Epithelial cell of prostate (primary cell): ENCODE data around the gene CD300C.
"Not testable (repeated sequence)": the region's sequence is repeated elsewhere in the genome, so short reads cannot be mapped to it uniquely, and the experiment has no call there.

ENCODE experiments used
- DNase-seq: peaks from one replicate; pipeline ENCODE4 v3.0.0-alpha.2; 2011; ENCODE audit warnings: low read depth, low spot score
- H3K27ac ChIP-seq: fragments of 450-650 bp; 2 replicates; pipeline ENCODE4 v1.5.1; 2017; ENCODE audit warnings: mild to moderate bottlenecking

Gene CD300C

DNA sequence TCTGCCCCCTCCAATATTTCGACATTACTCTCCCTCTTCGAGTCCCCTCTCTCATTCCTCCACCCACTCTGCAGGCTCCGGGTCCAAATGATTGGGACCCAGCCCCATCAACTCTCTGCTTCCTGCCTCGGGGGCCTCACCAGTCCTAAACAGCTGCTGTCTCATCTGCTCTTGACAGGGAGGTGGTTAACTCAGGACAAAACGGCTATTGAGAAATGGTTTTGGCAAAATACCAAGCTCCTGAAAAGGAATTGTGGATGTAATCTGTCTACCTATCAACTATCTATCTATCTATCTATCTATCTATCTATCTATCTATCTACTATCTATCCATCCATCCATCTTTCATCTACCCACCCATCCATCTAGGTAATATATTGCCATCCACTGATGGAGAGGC, 19.2 kb upstream of the CD300C start:
- H3K27ac ChIP-seq: no peak overlapping the region
- no peak for DNase-seq

DNA sequence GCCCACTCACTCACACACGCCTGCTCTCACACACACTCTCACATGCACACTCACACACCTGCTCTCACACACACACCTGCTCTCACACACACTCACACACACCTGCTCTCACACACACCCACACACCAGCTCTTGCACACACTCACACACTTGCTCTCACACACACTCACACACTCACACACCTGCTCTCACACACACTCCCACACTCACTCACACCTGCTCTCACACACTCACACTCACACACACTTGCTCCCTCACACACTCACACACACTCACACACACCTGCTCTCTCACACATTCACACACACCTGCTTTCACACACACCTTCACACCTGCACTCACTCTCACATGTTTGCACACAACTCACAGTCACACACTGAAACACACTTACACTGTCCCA, 17.4 kb upstream of the CD300C start:
- DNase-seq: no peak

DNA sequence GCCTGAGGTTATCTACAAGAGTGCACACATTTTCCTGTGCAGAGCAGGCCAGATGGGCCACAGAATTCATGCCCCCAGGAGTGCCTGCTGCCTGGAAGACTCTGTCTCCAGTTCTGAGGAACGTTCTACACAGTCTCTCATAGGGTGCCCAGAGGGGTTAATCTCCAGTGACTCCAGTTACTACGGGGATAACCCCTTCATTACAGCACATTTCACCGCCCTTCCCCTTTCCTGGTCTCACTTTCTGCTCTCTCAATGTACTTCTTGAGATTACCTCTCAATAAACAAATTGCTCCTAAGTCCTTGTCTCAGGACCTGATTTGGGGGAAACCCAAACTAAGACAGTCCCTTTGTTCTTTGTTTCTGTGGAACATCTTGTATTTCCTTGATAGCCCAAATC, 15.7 kb upstream of the CD300C start:
- H3K27ac ChIP-seq: no peak overlapping the region
- DNase-seq: no peak

More for the DNA sequence above, 17.4 kb upstream of the CD300C start:
- no peak overlapping the region for H3K27ac ChIP-seq

DNA sequence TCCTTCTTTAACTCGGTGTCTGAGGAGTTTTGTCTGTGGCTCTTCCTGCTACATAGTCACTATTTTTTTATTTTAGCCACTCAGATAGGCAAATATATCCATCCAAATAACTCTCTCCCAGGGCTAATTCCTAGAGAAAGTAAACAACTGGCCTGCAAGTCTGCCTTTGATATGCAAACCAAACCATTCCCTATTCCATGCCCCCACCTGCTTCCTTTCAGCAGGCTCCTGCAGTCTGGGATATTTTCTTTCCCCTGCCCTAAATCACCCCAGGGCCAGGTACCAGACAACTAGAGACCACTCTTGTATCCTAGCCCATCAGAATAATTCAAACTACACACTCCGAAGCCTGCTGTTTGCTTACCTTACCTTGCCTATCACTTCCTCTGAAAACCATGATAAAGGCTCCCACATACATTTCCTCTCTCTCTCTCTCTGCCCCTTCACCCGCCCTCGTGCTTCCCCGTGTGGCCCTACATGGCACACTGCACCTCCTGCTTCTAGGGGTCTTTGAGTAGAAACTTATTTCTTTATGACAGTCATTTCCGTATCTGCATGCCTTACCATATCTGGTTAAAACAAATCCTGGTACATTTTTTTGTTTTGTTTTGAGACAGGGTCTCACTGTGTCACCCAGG, 13.1 kb upstream of the CD300C start:
- H3K27ac ChIP-seq: no peak overlapping the region

DNA sequence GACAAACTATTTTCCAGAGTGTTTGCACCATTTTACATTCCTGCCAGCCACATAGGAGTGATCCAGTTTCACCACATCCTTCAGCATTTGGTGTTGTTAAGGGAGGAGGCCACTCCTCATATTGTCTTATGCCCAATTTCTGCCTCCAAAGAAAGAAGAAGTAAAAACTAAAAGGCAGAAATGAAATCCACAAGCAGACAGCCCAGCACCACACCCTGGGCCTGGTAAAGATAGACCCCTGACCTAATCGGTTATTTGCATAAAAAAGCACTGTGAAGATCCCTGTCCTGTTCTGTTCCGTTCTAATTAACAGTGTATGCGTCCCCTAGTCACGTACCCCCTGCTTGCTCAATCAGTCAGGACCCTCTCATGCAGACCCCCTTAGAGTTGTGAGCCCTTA, 12.5 kb upstream of the CD300C start:
- DNase-seq, H3K27ac ChIP-seq: not testable (repeated sequence)

More for the DNA sequence above, 13.1 kb upstream of the CD300C start:
- DNase-seq: no peak

DNA sequence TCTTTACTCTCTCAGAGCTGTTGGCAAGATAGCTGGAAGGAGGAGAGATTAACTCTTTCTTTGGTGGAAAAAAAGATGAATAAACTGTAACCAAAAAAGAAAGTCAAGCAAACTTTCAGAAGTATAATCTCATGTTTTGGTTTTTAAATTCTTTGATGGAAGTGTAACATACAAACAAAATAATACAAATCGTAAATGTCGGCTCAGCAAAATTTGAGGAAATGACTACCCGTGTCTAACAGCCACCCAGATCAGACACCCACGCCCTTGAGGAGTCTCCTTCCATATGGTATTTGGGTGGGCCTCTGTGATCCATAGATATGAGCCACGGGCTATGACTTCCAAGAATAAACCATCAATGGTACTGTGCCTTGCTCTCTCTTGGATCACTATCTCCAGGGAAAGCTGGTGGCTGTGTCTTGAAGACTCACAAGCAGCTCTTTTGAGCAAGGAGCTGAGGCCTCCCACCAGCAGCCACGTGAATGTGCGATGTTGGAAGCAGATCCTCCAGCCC, 9.6 kb upstream of the CD300C start:
- DNase-seq: no peak
- H3K27ac ChIP-seq: no peak overlapping the region

DNA sequence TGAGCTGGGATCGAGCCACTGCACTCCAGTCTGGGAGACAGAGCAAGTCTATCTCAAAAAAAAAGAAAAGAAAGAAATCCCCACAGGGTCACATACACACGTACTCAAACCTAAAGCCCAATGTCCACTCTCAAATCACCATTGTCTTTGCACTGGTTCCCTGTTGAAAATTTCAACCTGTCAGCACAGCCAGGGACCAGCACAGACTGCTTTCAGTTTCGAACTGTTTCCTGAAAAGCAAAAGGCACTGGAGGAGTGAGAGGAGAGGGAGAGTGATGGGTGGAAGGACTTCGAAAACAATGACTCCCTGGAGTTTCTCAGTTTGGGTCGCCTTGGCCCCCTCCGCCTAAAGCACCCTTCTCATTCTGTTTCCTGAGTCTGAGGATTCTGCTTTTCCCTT, 9.0 kb upstream of the CD300C start:
- H3K27ac ChIP-seq: no peak overlapping the region
- no peak for DNase-seq

DNA sequence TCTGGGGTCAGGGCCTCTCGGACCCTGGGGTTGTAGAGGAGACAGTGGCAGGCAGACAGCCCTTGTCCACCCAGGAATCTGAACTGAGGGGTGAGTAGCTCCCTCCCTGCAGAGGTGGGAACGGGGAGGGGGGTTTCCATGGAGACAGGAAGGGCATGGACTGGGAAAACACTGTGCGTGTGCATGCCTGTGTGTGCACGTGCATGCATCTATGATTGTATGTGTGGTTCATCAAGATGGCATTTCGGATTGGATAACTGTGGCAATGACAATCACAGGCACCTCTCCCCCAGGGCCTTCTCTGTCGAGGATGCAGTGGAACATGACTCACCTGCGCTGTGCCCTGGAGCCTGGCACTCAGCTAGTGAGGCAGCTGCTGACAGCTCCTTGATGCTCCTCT, 6.1 kb upstream of the CD300C start:
- DNase-seq: peak; percentile 72
- no peak overlapping the region for H3K27ac ChIP-seq

DNA sequence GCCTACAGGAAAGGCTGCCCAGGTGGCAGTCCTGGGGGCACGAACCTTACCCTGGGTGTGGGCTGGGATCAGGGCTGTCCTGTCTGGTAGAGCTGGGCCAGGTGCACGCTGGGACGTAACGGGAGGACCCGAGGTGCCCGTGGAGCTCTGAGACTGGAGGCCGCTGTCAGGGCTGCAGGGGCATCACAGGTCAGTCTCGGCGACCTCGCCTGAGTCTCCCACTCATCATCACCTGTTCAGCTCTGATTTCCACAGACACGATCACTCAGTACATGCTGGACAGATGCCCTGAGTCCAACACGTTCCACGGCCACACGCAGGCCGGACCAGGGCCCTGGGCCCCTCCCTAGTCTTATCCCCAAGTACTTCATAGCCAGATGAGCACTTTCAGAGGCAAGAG, 4.7 kb upstream of the CD300C start:
- DNase-seq: no peak
- H3K27ac ChIP-seq: no peak overlapping the region

DNA sequence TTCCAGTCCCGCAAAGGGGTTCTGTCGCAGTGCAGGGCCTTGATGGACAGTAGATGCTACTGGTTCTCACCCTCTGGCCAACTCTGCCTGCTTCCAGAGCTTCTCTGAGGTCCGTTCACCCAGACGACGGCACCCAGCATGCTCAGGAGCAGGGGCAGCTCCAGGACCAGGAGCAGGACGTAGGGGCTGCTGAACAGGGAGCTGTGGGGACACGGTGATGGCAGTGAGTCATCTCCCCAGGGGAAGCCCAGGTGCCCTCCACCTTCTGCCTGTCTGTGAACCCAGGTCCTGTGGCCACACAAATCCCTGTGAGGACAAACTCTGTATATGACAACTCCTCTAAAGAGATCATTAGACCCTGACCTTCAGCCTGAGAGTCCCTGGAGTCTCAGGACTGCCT, 3.4 kb upstream of the CD300C start:
- no peak overlapping the region for H3K27ac ChIP-seq
- DNase-seq: no peak

DNA sequence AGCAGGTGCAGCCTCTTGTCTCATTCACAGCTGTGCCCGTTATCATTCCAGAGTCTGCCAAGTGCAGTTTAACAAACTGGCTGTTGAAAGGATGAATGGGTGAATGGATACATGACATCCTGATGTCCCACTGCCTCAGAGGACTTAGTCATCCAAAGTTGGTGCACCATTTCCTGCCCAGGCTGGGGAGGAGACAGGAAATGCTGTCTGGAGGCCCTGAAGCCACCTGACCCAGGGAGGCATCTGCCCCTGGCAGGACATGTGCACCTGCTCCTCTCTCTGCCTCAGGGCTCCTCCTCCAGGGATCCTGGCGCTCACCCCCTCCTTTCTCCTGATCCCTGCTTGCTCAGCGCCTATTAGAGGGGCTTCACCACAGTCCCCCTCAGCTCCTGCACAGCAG, 1.8 kb upstream of the CD300C start:
- no peak for DNase-seq
- H3K27ac ChIP-seq: no peak overlapping the region

DNA sequence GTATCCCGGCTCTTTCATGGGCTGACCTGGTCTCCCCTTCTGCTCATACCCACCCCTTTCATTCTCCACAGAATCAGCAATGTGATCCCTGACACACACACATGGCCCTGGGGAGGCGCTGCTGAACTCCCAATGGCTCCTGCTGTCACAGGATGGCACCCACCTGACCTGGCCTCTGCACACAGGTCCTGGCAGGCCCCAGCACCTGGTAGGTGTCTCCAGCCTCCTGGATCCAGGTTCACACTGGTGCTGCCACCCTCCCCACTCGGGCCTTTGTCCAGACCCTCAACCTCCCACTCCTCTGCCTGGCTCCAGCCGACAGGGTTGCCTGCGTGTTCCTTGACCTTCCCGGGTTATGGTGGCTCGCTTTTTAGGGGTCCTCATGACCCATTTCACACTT, 1.3 kb upstream of the CD300C start:
- DNase-seq: no peak
- no peak overlapping the region for H3K27ac ChIP-seq

DNA sequence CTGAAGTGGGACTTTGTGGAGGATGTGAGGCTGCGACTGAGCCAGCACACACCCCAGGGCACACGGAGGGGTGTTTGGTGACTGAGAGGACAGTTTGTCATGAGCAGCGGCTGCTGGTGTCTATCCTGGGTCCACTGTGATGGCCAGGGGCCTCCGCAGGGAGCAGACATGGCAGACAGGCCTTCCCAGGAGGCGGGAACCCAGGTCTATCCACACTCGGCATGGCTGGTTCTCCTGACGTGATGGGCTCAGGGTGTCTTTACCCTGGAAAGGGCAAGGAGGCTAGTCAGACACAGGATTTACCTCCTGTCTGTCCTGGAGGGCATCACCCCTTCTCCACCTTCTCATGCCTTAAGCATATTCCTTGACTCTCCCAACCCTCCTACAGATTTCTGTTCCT, 671 bp upstream of the CD300C start:
- DNase-seq: no peak
- H3K27ac ChIP-seq: no peak overlapping the region

DNA sequence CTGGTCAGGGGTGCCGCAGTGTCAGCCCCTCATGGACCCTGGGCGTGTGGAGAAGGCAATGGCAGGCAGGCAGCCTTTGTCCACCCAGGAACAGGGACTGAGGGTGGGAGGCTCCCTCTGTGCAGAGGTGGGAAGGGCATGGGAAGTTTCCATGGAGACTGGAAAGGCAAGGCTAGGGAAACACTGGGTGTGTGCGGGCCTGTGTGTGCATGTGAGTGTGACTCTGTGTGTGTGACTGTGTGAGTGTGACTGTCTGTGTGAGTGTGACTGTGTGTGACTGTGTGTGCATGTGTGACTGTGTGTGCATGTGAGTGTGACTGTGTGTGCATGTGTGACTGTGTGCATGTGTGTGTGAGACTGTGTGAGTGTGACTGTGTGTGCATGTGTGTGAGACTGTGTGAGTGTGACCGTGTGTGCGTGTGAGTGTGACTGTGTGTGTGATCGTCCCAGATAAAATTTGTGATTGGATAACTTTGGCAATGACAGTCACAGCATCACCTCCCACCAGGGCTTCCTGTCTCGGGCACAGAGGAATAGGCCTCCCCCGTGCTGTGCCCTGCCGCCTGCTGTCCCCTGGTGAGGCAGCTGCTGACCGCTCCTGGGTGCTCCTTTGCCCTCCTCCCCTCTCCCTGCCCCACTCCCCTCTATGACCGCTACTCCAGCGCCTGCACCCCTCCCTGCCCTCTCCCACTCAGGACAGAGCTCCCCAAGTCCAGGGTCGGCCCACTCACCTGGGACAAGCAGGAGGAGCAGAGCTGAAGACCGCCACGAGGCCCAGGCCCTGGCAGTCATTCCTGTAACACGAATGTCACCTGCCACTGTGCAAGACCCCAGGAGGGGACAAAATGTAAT, 698 bp downstream of the CD300C start:
- DNase-seq: no peak
- no peak overlapping the region for H3K27ac ChIP-seq

DNA sequence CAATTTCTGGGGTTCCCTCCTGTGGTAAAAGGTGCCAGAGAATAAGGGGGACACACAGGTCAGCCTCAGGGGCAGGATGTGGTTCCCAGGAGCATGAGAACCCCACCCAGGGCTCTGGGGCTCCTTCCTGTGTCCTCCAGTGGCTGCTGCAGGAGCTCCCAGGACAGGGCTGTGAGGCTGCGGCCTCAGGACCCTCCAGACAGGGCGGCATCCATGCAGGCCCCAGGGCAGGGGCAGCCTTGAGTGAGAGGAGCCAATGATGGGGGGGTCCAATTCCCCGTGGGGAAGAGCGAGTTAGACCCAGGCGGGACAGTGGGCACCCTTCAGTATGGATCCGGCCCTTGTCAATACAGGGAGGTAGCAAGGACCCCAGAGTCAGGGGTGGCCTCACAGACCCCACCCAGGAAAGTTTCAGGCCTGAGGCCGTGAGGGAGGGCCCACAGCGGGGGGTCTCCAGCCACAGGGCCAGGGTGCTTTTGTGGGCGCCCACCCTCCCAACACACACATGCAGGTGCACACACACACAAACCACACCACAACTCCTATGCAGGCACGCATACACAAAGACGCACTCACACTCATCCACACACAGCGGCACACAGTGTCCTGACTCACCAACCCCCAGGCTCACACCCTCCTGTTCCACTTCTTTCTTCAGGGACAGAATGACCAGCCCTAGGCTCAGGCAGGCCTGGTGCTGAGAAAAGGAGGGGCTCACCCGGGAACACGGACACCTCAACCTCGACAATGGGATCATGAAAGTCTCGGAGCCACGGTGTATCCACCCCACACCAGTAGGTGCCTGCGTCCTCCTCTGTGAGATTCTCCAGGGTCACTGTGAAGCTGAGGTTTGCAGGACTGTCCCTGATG, 1.8 kb downstream of the CD300C start:
- DNase-seq: no peak
- H3K27ac ChIP-seq: no peak overlapping the region

DNA sequence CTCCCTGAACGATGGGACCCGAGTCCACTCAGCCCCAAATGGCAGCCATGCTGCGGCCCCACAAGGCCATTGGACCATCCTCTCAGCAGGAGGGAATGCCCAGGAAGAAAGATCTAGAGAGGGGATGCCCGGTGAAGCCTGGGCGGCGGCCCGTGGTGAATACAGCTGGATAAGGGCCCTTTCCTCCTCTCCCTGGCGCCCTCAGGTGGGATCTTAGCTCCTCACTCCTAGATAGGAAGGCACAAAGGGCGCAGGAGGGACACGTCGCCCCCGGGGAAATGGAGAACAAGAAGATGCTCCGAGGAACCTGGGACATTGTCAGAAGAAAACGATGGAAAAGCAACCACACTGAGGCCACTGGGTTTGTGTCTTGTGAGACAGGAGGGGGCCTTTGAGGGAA, 2.5 kb downstream of the CD300C start:
- DNase-seq: no peak
- no peak overlapping the region for H3K27ac ChIP-seq

DNA sequence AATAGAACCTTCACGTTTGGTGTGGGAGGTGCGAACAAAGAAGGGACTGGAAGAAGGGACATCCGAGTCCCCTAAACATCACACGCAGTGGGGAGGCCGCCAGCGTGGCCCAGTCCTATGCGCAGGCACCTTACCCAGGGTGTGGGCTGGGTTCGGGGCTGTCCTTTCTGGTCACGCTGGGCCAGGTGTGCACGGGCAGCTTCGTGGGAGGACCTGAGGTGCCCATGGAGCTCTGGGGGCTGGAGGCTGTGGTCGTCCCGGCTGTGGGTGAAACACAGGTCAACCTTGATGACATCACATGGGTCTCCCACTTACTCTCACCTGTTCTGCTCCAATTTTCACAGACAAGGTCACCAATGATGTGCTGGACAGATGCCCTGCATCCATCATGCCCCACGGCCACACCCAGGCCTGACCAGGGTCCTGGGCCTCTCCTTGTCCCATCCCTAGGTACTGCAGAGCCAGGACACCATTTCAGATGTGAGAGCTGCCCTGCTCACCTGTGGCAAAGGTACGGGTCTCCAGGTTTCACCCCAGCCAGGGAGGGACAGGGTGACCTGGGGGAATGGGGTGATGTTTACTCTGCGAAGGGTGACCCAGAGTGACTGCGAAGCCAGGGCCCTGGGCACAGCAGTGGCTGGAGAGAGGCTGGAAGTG, 3.1 kb downstream of the CD300C start:
- no peak overlapping the region for H3K27ac ChIP-seq
- DNase-seq: no peak

DNA sequence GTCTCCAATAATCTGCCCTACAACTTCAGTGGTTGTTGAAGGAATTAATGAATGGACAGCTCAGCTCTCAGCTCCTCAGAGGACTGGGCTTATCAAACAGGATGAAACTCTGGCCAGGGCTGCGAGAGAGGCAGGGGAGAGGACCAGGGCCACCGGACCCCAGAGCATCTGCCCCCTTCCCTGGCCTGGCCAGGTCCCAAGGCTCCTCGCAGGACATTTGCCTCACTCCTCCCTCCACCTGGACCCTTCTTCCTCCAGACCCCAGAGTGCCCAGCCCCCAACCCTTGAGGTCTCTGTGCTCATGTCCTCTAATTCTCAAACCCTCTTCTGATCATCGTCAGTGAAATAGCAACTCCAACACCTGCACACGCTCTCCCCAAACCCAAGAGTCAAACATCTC, 3.7 kb downstream of the CD300C start:
- DNase-seq: no peak

DNA sequence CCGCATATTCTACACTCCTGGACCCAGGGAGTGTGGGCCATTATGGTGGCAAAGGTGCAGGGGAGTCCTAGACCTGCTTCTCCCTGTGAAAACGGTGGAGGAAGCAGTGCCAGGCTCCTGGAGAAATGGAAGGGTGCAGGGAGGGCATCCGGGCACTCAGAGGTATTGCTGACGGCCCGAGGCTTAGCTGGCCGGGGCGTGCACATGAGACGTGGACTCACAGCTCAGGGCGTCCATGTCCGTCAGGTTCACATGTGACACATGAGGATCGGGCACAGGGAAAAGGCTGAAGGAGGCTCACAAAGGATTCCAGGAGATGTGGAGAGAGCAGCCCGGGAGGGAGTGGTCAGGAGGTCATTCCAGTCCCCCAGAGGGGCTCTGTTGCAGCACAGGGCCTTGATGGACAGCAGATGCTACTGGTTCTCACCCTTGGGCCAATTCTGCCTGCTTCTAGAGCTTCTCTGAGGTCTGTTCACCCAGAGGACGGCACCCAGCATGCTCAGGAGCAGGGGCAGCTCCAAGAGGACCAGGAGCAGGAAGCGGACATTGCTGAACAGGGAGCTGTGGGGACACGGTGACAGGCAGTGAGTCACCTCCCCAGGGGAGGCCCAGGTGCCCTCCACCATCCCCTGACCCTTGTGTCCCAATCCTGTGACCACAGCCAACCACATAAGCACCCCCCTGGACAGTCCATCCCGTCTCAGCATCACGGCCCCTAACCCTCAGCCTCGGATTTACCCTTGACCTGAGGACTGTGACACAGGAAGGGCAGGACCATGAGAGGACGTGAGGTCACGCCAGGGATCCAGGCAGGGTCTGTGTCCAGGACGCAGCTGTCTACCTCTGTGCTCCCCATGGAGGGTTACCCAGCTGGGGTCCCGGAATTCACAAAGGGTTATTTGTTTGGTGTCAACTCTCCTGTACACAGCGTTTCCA, 4.5 kb downstream of the CD300C start:
- H3K27ac ChIP-seq: no peak overlapping the region
- DNase-seq: no peak

More for the DNA sequence above, 3.7 kb downstream of the CD300C start:
- H3K27ac ChIP-seq: no peak overlapping the region
